Vagina (tissue), 2 donors: ENCODE results near the gene SEPTIN8.

Experiments used
- POLR2A ChIP-seq, 2 donors: fragments of 450-650 bp; IDR thresholded peaks; one replicate each; pipeline ENCODE4 v1.6.1; 2017; ENCODE audit warnings: antibody characterized with exemption in 2 of 2, mild to moderate bottlenecking in 2 of 2, moderate library complexity in 2 of 2
- POLR2AphosphoS5 ChIP-seq, 2 donors: sonication (generic); formaldehyde crosslinking; IDR thresholded peaks; one replicate each; pipeline ENCODE4 v1.9.0; 2017; ENCODE audit warnings: antibody characterized with exemption in 2 of 2, mild to moderate bottlenecking in 2 of 2, low read depth in 1 of 2; ENCODE audit not compliant: insufficient read depth in 1 of 2
- TF ChIP-seq, protein P1 (sequence below), 3 experiments: fragments of 450-650 bp in 2 of 3; fragments of 200-600 bp in 1 of 3; sonication (generic) in 1 of 3; IDR thresholded peaks; one replicate each; pipeline ENCODE4 v1.5.1; 2017 to 2019; ENCODE audit warnings: antibody characterized with exemption in 3 of 3, mild to moderate bottlenecking in 2 of 3, moderate library complexity in 2 of 3

DNA sequence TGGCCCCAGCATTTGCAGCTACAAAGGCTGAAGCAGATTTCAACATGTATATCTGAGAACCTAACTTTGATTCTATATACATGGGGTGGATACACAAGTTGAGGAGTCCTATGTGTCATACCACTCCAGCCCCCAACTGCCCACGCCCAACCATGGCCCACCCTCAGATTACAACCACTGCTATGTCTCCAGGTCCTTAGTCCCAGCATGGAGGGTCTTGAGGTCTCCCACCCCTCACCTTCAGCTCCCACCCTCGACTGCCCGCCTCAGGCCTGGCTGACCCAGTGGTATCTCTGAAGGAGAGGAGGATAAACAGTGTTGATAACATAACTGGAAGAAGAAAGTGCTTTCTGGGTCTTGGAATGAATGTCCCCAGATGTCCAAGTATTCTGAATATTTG, 44.3 kb upstream of the SEPTIN8 start:
- TF ChIP-seq, protein P1, sequence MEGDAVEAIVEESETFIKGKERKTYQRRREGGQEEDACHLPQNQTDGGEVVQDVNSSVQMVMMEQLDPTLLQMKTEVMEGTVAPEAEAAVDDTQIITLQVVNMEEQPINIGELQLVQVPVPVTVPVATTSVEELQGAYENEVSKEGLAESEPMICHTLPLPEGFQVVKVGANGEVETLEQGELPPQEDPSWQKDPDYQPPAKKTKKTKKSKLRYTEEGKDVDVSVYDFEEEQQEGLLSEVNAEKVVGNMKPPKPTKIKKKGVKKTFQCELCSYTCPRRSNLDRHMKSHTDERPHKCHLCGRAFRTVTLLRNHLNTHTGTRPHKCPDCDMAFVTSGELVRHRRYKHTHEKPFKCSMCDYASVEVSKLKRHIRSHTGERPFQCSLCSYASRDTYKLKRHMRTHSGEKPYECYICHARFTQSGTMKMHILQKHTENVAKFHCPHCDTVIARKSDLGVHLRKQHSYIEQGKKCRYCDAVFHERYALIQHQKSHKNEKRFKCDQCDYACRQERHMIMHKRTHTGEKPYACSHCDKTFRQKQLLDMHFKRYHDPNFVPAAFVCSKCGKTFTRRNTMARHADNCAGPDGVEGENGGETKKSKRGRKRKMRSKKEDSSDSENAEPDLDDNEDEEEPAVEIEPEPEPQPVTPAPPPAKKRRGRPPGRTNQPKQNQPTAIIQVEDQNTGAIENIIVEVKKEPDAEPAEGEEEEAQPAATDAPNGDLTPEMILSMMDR (IDR thresholded peaks at IDR 0.05) = no peak
- TF ChIP-seq POLR2A (IDR thresholded peaks at IDR 0.05) = no peak
- TF ChIP-seq POLR2AphosphoS5 (IDR thresholded peaks at IDR 0.05; ENCODE audit: insufficient read depth in 1 of 2, low read depth in 1 of 2) = no peak
